HEK293T (cell line): ENCODE measurements around the gene FAM83B.

Experiments used
- ARNT ChIP-seq: fragments of 450-650 bp; IDR thresholded peaks from 2 replicates; pipeline ENCODE4 v1.6.1; 2017; ENCODE audit warnings: mild to moderate bottlenecking
- BHLHE40 ChIP-seq: fragments of 450-650 bp; IDR thresholded peaks from 2 replicates; pipeline ENCODE4 v1.6.1; 2016; ENCODE audit warnings: mild to moderate bottlenecking, moderate library complexity, borderline replicate concordance
- CTBP1 ChIP-seq: fragments of 450-650 bp; IDR thresholded peaks from 2 replicates; pipeline ENCODE4 v1.6.1; 2016; ENCODE audit warnings: borderline replicate concordance
- ELF4 ChIP-seq: fragments of 450-650 bp; IDR thresholded peaks from 2 replicates; pipeline ENCODE4 v1.6.1; 2017; ENCODE audit warnings: antibody characterized with exemption
- FOXK2 ChIP-seq: fragments of 450-650 bp; IDR thresholded peaks from 2 replicates; pipeline ENCODE4 v1.6.1; 2016; ENCODE audit warnings: mild to moderate bottlenecking
- HDGF ChIP-seq: fragments of 450-650 bp; IDR thresholded peaks from 2 replicates; pipeline ENCODE4 v1.6.1; 2017; ENCODE audit warnings: antibody characterized with exemption, borderline replicate concordance
- PKNOX1 ChIP-seq: fragments of 450-650 bp; IDR thresholded peaks from 2 replicates; pipeline ENCODE4 v1.6.1; 2016
- SP1 ChIP-seq: fragments of 450-650 bp; IDR thresholded peaks from 2 replicates; pipeline ENCODE4 v1.6.1; 2017
- TARDBP ChIP-seq: fragments of 450-650 bp; IDR thresholded peaks from 2 replicates; pipeline ENCODE4 v1.6.1; 2016

- no peak for TF ChIP-seq PKNOX1
- TF ChIP-seq SP1: no peak
- TF ChIP-seq BHLHE40: no peak
- no peak for TF ChIP-seq HDGF
- no peak for TF ChIP-seq TARDBP
- no peak for TF ChIP-seq ARNT
- no peak for TF ChIP-seq CTBP1
- no peak for TF ChIP-seq FOXK2
- TF ChIP-seq ELF4: no peak
These were observed 141.2 kb downstream of the FAM83B start for GRCh38 chr6:54987633-54988290.
